ENCODE measurements around the gene DUSP15.

DNA sequence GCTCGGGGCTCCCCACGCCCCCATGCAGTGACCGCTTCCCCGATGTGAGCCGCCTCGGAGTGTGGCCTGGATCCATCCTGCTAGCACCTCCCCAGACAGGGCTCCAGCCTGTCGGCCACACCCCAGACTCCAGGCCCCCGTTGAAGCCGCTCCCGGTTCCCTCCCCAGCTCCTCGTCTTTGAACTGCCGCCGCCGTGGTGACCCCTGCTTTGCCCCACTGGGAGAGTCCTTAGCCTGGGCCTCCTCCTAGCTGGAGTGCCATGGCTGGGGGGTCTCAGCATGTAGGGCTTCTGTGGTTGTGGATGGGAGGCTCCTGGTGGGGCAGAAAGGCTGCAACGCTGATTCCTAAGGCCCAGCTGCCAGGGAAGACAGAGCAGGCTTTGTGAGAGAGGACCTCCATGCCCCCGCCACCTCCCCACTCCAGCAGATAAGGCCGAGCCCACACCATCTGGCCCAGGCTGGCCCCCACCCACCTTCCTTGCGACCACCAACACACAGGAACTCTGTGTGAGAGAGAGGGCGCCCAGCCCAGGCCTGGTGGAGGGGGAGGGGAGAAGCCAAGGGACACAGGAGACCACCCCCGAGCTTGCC lies 36.3 kb downstream of the DUSP15 start:
- TF ChIP-seq, protein P1, sequence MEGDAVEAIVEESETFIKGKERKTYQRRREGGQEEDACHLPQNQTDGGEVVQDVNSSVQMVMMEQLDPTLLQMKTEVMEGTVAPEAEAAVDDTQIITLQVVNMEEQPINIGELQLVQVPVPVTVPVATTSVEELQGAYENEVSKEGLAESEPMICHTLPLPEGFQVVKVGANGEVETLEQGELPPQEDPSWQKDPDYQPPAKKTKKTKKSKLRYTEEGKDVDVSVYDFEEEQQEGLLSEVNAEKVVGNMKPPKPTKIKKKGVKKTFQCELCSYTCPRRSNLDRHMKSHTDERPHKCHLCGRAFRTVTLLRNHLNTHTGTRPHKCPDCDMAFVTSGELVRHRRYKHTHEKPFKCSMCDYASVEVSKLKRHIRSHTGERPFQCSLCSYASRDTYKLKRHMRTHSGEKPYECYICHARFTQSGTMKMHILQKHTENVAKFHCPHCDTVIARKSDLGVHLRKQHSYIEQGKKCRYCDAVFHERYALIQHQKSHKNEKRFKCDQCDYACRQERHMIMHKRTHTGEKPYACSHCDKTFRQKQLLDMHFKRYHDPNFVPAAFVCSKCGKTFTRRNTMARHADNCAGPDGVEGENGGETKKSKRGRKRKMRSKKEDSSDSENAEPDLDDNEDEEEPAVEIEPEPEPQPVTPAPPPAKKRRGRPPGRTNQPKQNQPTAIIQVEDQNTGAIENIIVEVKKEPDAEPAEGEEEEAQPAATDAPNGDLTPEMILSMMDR (conservative IDR thresholded peaks at IDR 0.05), result no peak
- no peak for TF ChIP-seq EZH2 (IDR thresholded peaks at IDR 0.05; ENCODE audit: low read depth)

All from PC-9 (cell line).